WTC11 (cell line): ENCODE results near the gene HOATZ. TPM values are rescaled to one million over a fixed set of nuclear protein-coding genes. Genes with fewer than 3 reads are reported as not detected.

ENCODE experiments used
- ATAC-seq: fragments of 200-7000 bp; cut with Tn5 transposase; 2 replicates; pipeline ENCODE4 v1.10.0; 2021; ENCODE audit warnings: mild to moderate bottlenecking, moderate library complexity
- CTCF ChIA-PET: fragments of 300-600 bp; sonication (Branson Sonifier 250); formaldehyde crosslinking; loops from one replicate; lab custom pipeline; 2021; ENCODE audit warnings: antibody characterized with exemption; lab: Charles Lee
- POLR2A ChIA-PET: fragments of 350-600 bp; sonication (Branson Sonifier 250); formaldehyde crosslinking; loops from one replicate; lab custom pipeline; 2021; ENCODE audit warnings: antibody characterized with exemption; lab: Charles Lee
- DNase-seq: peaks from one replicate; pipeline ENCODE4 v3.0.0; 2021; ENCODE audit warnings: low spot score
- H3K27ac Mint-ChIP-seq: 2 replicates; pipeline ENCODE4 v1.8.0; 2021; ENCODE audit warnings: mixed read lengths
- H3K27me3 Mint-ChIP-seq: 2 replicates; pipeline ENCODE4 v1.8.0; 2021; ENCODE audit warnings: low read depth, mild to moderate bottlenecking, moderate library complexity, mixed read lengths
- H3K36me3 Mint-ChIP-seq: 2 replicates; pipeline ENCODE4 v1.8.0; 2021; ENCODE audit warnings: mixed read lengths
- H3K4me1 Mint-ChIP-seq: 2 replicates; pipeline ENCODE4 v1.8.0; 2022; ENCODE audit warnings: mixed read lengths
- H3K4me3 Mint-ChIP-seq: 2 replicates; pipeline ENCODE4 v1.8.0; 2021; ENCODE audit warnings: mild to moderate bottlenecking, moderate library complexity, mixed read lengths
- H3K9me3 Mint-ChIP-seq: 2 replicates; pipeline ENCODE4 v1.8.0; 2021; ENCODE audit warnings: mixed read lengths
- AR ChIP-seq: fragments of 250-450 bp; sonication (Bioruptor Pico); IDR thresholded peaks from 2 replicates; pipeline ENCODE4 v1.9.0; 2021; ENCODE audit warnings: mild to moderate bottlenecking
- CDX4 ChIP-seq: fragments of 250-450 bp; sonication (Bioruptor Pico); IDR thresholded peaks from 2 replicates; pipeline ENCODE4 v1.9.0; 2021; ENCODE audit warnings: moderate library complexity, mild to moderate bottlenecking, inconsistent platforms, borderline replicate concordance
- CTCF ChIP-seq: fragments of 200-600 bp; IDR thresholded peaks from 2 replicates; pipeline ENCODE4 v1.8.0; 2022; ENCODE audit warnings: antibody characterized with exemption
- E2F1 ChIP-seq: sonication (generic); formaldehyde crosslinking; IDR thresholded peaks from 2 replicates; pipeline ENCODE4 v1.8.0; 2022; ENCODE audit warnings: mild to moderate bottlenecking, missing genetic modification reagents
- FOXP4 ChIP-seq: sonication (generic); formaldehyde crosslinking; IDR thresholded peaks from 2 replicates; pipeline ENCODE4 v1.8.0; 2022; ENCODE audit warnings: mild to moderate bottlenecking, missing genetic modification reagents
- GABPB1 ChIP-seq: sonication (generic); formaldehyde crosslinking; IDR thresholded peaks from 2 replicates; pipeline ENCODE4 v1.8.1; 2023; ENCODE audit warnings: mild to moderate bottlenecking, missing genetic modification reagents
- HMGXB4 ChIP-seq: sonication (generic); formaldehyde crosslinking; IDR thresholded peaks from 2 replicates; pipeline ENCODE4 v1.8.1; 2023; ENCODE audit warnings: mild to moderate bottlenecking, moderate library complexity, missing genetic modification reagents
- NFATC4 ChIP-seq: fragments of 250-450 bp; sonication (Bioruptor Pico); IDR thresholded peaks from 2 replicates; pipeline ENCODE4 v1.9.0; 2021; ENCODE audit warnings: mild to moderate bottlenecking
- NR1H2 ChIP-seq: sonication (generic); formaldehyde crosslinking; IDR thresholded peaks from 2 replicates; pipeline ENCODE4 v1.9.0; 2021; ENCODE audit warnings: mild to moderate bottlenecking, moderate library complexity, missing genetic modification reagents
- NR2C2 ChIP-seq: sonication (generic); formaldehyde crosslinking; IDR thresholded peaks from 2 replicates; pipeline ENCODE4 v1.8.0; 2022; ENCODE audit warnings: mild to moderate bottlenecking, missing genetic modification reagents
- PRRX2 ChIP-seq: fragments of 250-450 bp; sonication (Bioruptor Pico); IDR thresholded peaks from 2 replicates; pipeline ENCODE4 v1.8.0; 2021; ENCODE audit warnings: mild to moderate bottlenecking
- RELA ChIP-seq: sonication (generic); formaldehyde crosslinking; IDR thresholded peaks from 2 replicates; pipeline ENCODE4 v1.8.1; 2022; ENCODE audit warnings: missing genetic modification reagents, mild to moderate bottlenecking, borderline replicate concordance
- SOX15 ChIP-seq: fragments of 250-450 bp; sonication (Bioruptor Pico); IDR thresholded peaks from 2 replicates; pipeline ENCODE4 v1.9.0; 2021; ENCODE audit warnings: mild to moderate bottlenecking
- TP53 ChIP-seq: sonication (generic); formaldehyde crosslinking; IDR thresholded peaks from 2 replicates; pipeline ENCODE4 v1.8.1; 2023; ENCODE audit warnings: mild to moderate bottlenecking, missing genetic modification reagents
- ZNF121 ChIP-seq: sonication (generic); formaldehyde crosslinking; IDR thresholded peaks from 2 replicates; pipeline ENCODE4 v1.8.0; 2023; ENCODE audit warnings: missing genetic modification reagents
- total RNA-seq: library from RNA; stranded (reverse); gene quantifications from 3 replicates; pipeline ENCODE4 v1.2.3, GENCODE V29; 2021
- TF ChIP-seq, protein P1 (sequence below): sonication (generic); formaldehyde crosslinking; IDR thresholded peaks from 2 replicates; pipeline ENCODE4 v1.8.0; 2022; ENCODE audit warnings: missing genetic modification reagents

Gene HOATZ
- total RNA-seq, 1 experiment from 2014 or later: not detected

DNA sequence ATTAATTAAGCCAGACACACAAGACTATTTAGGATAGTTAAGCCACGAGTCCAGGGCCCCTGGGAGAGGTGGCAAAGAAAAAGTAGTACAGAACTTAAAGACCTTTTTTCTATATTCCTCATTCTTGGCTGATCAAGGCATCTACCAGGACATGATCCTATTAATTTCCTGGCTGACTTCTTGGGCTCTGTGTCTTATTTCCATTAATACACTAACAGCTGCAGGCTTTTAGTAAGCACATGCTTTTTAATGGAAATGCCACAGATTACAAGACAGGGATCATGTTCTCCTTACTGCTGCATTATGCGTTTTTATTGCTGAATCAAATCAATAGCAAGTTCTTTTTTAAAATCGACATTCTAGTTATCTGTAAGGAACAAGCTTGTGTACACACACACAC, 37.6 kb upstream of the HOATZ start (continued):
- TF ChIP-seq CTCF (no peak), GABPB1 (CRISPR knock-in tag) (no peak)
- TF ChIP-seq, protein P1, sequence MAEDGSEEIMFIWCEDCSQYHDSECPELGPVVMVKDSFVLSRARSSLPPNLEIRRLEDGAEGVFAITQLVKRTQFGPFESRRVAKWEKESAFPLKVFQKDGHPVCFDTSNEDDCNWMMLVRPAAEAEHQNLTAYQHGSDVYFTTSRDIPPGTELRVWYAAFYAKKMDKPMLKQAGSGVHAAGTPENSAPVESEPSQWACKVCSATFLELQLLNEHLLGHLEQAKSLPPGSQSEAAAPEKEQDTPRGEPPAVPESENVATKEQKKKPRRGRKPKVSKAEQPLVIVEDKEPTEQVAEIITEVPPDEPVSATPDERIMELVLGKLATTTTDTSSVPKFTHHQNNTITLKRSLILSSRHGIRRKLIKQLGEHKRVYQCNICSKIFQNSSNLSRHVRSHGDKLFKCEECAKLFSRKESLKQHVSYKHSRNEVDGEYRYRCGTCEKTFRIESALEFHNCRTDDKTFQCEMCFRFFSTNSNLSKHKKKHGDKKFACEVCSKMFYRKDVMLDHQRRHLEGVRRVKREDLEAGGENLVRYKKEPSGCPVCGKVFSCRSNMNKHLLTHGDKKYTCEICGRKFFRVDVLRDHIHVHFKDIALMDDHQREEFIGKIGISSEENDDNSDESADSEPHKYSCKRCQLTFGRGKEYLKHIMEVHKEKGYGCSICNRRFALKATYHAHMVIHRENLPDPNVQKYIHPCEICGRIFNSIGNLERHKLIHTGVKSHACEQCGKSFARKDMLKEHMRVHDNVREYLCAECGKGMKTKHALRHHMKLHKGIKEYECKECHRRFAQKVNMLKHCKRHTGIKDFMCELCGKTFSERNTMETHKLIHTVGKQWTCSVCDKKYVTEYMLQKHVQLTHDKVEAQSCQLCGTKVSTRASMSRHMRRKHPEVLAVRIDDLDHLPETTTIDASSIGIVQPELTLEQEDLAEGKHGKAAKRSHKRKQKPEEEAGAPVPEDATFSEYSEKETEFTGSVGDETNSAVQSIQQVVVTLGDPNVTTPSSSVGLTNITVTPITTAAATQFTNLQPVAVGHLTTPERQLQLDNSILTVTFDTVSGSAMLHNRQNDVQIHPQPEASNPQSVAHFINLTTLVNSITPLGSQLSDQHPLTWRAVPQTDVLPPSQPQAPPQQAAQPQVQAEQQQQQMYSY: no peak

- H3K36me3 Mint-ChIP-seq: no peaks in the 10 kb centered on the region
- ATAC-seq: no peak
- no peaks in the 10 kb centered on the region for H3K4me1 Mint-ChIP-seq
- ChIA-PET CTCF (no interaction called here), POLR2A (no interaction called here)
- no peak for DNase-seq
- H3K27me3 Mint-ChIP-seq: no peaks in the 10 kb centered on the region; the same call in 1 of the 2 replicates
- TF ChIP-seq AR (CRISPR knock-in tag) (no peak), ZNF121 (CRISPR knock-in tag) (no peak), NR2C2 (no peak), CDX4 (CRISPR knock-in tag) (no peak), NFATC4 (no peak)
- no peak overlapping the region for H3K27ac Mint-ChIP-seq
- H3K9me3 Mint-ChIP-seq: peaks cover 6% of the 10 kb centered on the region
- H3K4me3 Mint-ChIP-seq: no peak overlapping the region
Measured at GRCh38 chr11:111477898-111478297, 36.7 kb upstream of the HOATZ start.

DNA sequence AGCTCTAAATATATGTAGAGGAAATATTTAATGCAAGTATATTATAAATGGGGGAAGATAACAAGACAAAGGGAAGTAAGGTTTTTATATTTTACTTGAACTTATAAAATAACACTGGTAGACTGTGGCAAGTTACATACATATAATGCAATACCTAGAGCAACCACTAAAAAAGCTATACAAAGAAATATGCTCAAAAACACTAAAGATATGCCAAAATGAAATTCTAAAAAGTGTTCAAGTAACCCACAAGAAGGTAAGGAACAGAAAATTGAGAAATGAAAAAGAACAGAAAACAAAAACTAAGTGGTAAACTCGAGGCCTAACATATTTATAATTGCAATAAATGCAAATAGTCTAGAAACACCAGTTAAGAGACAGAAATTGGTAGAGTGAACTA, 34.9 kb upstream of the HOATZ start:
- Mint-ChIP-seq H3K27ac (no peak overlapping the region), H3K36me3 (no peaks in the 10 kb centered on the region; the same call in 1 of the 2 replicates), H3K4me3 (no peak overlapping the region), H3K27me3 (peaks cover 4% of the 10 kb centered on the region), H3K4me1 (no peaks in the 10 kb centered on the region), H3K9me3 (peaks cover 17% of the 10 kb centered on the region)
- ChIA-PET POLR2A (no interaction called here), CTCF (interaction anchor here (0.8 kb wide), 1 partner anchor 335 kb away, joined by 3 read pairs; no protein-coding TSS in a partner anchor)
- ATAC-seq: no peak
- DNase-seq: no peak
- no peak for TF ChIP-seq SOX15 (CRISPR knock-in tag)
- no peak for TF ChIP-seq E2F1
- TF ChIP-seq NR1H2 (CRISPR knock-in tag): no peak
- TF ChIP-seq PRRX2 (CRISPR knock-in tag): no peak
- TF ChIP-seq HMGXB4 (CRISPR knock-in tag): no peak
- no peak for TF ChIP-seq TP53 (CRISPR knock-in tag)
- TF ChIP-seq AR (CRISPR knock-in tag): no peak
- TF ChIP-seq RELA (CRISPR knock-in tag): no peak
- no peak for TF ChIP-seq FOXP4
